H1 (cell line): Measurements from ENCODE around the gene KCNQ1. TPM values are rescaled to one million over a fixed set of nuclear protein-coding genes. Genes with fewer than 3 reads are reported as not detected.

Experiments
- CHD1 ChIP-seq: IDR thresholded peaks from 2 replicates; pipeline ENCODE4 v1.6.1; 2012; ENCODE audit warnings: low read depth, low read length, improper control_type of control experiment
- CREB1 ChIP-seq: IDR thresholded peaks from 2 replicates; pipeline ENCODE4 v1.6.1; 2012; ENCODE audit warnings: inconsistent platforms
- CTBP2 ChIP-seq: IDR thresholded peaks from 2 replicates; pipeline ENCODE4 v1.7.0; 2011; ENCODE audit warnings: borderline replicate concordance, mild to moderate bottlenecking, moderate library complexity, mixed read lengths, low read length; ENCODE audit not compliant: insufficient read depth, insufficient read length
- JUN ChIP-seq: IDR thresholded peaks from 2 replicates; pipeline ENCODE4 v1.6.1; 2011; ENCODE audit warnings: low read depth, mild to moderate bottlenecking, improper control_type of control experiment, low read length
- KDM1A ChIP-seq: fragments of 200-600, 300-600 bp; sonication (generic); IDR thresholded peaks from 2 replicates; pipeline ENCODE4 v1.7.1; 2016; ENCODE audit warnings: mild to moderate bottlenecking, low read length, borderline replicate concordance
- RAD21 ChIP-seq, 2 experiments: IDR thresholded peaks in 1 of 2; conservative IDR thresholded peaks in 1 of 2; 2 replicates each; pipeline ENCODE4 v1.6.1; 2011; ENCODE audit warnings: low read depth in 2 of 2, low read length in 2 of 2, improper control_type of control experiment in 1 of 2, inconsistent platforms in 1 of 2, mild to moderate bottlenecking in 1 of 2, moderate library complexity in 1 of 2
- TBP ChIP-seq: IDR thresholded peaks from 2 replicates; pipeline ENCODE4 v1.6.1; 2011; ENCODE audit warnings: low read depth, low read length, improper control_type of control experiment
- polyA plus RNA-seq, 7 experiments: library from polyadenylated mRNA; depleted of rRNA in 3 of 7; stranded (reverse) in 5 of 7; unstranded in 2 of 7; fragments of >200 nt in 5 of 7; fragments of 200-250 nt in 2 of 7; gene quantifications; 1 replicate in 5 of 7; 2 replicates in 1 of 7; 4 replicates in 1 of 7; pipeline versions ENCODE4 v1.2.1 to v1.2.3, GENCODE V29; 2011 to 2013; ENCODE audit warnings: missing spikeins in 2 of 7, mixed read lengths in 2 of 7
- total RNA-seq: library from RNA; stranded (reverse); fragmentation: NEBNext Ultra II Directional; extraction: Animal tissue kit (Norgen Biotek cat#: 25700); gene quantifications from 2 replicates; pipeline ENCODE4 v1.2.1, GENCODE V29; 2021
- TF ChIP-seq, protein P1 (sequence below): fragments of 300-600 bp; sonication (generic); IDR thresholded peaks from 2 replicates; pipeline ENCODE4 v1.7.1; 2012; ENCODE audit warnings: low read length, moderate library complexity, mild to moderate bottlenecking, inconsistent platforms; ENCODE audit not compliant: insufficient replicate concordance

The KCNQ1 gene
- total and polyA plus RNA-seq, 2 of the 8 experiments (the other 6 are each of a cell fraction or from before 2014, with no cell fraction given) = 1.9 to 2.0 TPM

DNA sequence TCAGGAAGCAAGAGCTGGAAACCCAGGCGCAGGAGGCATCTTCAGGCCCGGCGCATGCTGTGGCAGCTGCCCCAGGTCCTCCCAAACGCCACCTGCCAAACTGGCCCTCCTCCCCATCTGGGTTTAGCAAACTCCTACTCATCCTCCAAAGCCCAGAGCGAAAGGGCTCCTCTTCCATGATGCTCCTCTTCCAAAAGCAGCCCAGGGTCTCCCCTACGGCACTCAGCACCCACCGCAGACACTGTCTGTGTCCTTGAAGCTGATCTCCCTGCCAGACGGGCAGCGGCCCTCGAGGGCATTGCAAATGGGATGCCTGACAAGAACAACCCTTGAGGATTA is 414.9 kb downstream of the KCNQ1 start (continued):
- TF ChIP-seq, protein P1, sequence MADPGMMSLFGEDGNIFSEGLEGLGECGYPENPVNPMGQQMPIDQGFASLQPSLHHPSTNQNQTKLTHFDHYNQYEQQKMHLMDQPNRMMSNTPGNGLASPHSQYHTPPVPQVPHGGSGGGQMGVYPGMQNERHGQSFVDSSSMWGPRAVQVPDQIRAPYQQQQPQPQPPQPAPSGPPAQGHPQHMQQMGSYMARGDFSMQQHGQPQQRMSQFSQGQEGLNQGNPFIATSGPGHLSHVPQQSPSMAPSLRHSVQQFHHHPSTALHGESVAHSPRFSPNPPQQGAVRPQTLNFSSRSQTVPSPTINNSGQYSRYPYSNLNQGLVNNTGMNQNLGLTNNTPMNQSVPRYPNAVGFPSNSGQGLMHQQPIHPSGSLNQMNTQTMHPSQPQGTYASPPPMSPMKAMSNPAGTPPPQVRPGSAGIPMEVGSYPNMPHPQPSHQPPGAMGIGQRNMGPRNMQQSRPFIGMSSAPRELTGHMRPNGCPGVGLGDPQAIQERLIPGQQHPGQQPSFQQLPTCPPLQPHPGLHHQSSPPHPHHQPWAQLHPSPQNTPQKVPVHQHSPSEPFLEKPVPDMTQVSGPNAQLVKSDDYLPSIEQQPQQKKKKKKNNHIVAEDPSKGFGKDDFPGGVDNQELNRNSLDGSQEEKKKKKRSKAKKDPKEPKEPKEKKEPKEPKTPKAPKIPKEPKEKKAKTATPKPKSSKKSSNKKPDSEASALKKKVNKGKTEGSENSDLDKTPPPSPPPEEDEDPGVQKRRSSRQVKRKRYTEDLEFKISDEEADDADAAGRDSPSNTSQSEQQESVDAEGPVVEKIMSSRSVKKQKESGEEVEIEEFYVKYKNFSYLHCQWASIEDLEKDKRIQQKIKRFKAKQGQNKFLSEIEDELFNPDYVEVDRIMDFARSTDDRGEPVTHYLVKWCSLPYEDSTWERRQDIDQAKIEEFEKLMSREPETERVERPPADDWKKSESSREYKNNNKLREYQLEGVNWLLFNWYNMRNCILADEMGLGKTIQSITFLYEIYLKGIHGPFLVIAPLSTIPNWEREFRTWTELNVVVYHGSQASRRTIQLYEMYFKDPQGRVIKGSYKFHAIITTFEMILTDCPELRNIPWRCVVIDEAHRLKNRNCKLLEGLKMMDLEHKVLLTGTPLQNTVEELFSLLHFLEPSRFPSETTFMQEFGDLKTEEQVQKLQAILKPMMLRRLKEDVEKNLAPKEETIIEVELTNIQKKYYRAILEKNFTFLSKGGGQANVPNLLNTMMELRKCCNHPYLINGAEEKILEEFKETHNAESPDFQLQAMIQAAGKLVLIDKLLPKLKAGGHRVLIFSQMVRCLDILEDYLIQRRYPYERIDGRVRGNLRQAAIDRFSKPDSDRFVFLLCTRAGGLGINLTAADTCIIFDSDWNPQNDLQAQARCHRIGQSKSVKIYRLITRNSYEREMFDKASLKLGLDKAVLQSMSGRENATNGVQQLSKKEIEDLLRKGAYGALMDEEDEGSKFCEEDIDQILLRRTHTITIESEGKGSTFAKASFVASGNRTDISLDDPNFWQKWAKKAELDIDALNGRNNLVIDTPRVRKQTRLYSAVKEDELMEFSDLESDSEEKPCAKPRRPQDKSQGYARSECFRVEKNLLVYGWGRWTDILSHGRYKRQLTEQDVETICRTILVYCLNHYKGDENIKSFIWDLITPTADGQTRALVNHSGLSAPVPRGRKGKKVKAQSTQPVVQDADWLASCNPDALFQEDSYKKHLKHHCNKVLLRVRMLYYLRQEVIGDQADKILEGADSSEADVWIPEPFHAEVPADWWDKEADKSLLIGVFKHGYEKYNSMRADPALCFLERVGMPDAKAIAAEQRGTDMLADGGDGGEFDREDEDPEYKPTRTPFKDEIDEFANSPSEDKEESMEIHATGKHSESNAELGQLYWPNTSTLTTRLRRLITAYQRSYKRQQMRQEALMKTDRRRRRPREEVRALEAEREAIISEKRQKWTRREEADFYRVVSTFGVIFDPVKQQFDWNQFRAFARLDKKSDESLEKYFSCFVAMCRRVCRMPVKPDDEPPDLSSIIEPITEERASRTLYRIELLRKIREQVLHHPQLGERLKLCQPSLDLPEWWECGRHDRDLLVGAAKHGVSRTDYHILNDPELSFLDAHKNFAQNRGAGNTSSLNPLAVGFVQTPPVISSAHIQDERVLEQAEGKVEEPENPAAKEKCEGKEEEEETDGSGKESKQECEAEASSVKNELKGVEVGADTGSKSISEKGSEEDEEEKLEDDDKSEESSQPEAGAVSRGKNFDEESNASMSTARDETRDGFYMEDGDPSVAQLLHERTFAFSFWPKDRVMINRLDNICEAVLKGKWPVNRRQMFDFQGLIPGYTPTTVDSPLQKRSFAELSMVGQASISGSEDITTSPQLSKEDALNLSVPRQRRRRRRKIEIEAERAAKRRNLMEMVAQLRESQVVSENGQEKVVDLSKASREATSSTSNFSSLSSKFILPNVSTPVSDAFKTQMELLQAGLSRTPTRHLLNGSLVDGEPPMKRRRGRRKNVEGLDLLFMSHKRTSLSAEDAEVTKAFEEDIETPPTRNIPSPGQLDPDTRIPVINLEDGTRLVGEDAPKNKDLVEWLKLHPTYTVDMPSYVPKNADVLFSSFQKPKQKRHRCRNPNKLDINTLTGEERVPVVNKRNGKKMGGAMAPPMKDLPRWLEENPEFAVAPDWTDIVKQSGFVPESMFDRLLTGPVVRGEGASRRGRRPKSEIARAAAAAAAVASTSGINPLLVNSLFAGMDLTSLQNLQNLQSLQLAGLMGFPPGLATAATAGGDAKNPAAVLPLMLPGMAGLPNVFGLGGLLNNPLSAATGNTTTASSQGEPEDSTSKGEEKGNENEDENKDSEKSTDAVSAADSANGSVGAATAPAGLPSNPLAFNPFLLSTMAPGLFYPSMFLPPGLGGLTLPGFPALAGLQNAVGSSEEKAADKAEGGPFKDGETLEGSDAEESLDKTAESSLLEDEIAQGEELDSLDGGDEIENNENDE = no peak
- TF ChIP-seq CHD1 (no peak), KDM1A (no peak), CREB1 (no peak), JUN (no peak), CTBP2 (no peak), TBP (no peak), RAD21 (IDR thresholded peaks at IDR 0.05 in 1 of 2, conservative IDR thresholded peaks at IDR 0.05 in 1 of 2; ENCODE audit: low read depth in 2 of 2, low read length in 2 of 2) (no peak)
